Endothelial cell of umbilical vein (primary cell): Measurements from ENCODE around the gene PIKFYVE. TPM values are rescaled to one million over a fixed set of nuclear protein-coding genes. Genes with fewer than 3 reads are reported as not detected.

Source experiments
- BruUV-seq: library from RNA; stranded (reverse); fragments of 400-500 nt; replicated peaks from 2 replicates; lab custom pipeline; 2021; lab: Mats Ljungman, UMichigan
- CTCF ChIA-PET: fragments of 300-600, 350-600 bp; sonication (Branson Sonifier 250); formaldehyde crosslinking; loops from one replicate; lab custom pipeline; 2021; ENCODE audit warnings: antibody characterized with exemption, inconsistent platforms; lab: Charles Lee
- POLR2A ChIA-PET: fragments of 300-600, 350-600 bp; sonication (Branson Sonifier 250); formaldehyde crosslinking; loops from one replicate; lab custom pipeline; 2021; ENCODE audit warnings: antibody characterized with exemption, inconsistent platforms; lab: Charles Lee
- DNase-seq: peaks from one replicate; pipeline ENCODE4 v3.0.0-alpha.2; 2011; ENCODE audit warnings: low read depth, low spot score
- FAIRE-seq: peaks from 2 replicates; lab custom pipeline; 2011; peaks lifted over from hg19 to GRCh38; lab: Jason Lieb, UNC
- H2AFZ ChIP-seq: 2 replicates; pipeline ENCODE4 v1.6.0; 2012; ENCODE audit warnings: low read depth, low read length, control low read depth, inconsistent platforms
- H3K27ac ChIP-seq: 2 replicates; pipeline ENCODE4 v1.5.1; 2011; ENCODE audit warnings: low read depth, mild to moderate bottlenecking, control low read depth, low read length, moderate library complexity; ENCODE audit not compliant: insufficient read depth
- H3K27me3 ChIP-seq, 2 experiments: 2 replicates each; pipeline versions ENCODE4 v1.6.0 to v1.6.1; 2011; ENCODE audit warnings: low read length in 2 of 2, mixed read lengths in 1 of 2; ENCODE audit not compliant: control insufficient read depth in 2 of 2, insufficient read depth in 2 of 2
- H3K36me3 ChIP-seq, 2 experiments: 2 replicates in 1 of 2; 3 replicates in 1 of 2; pipeline ENCODE4 v1.5.1; 2011; ENCODE audit warnings: low read length in 2 of 2, mild to moderate bottlenecking in 1 of 2, moderate library complexity in 1 of 2; ENCODE audit not compliant: control insufficient read depth in 2 of 2, insufficient read depth in 2 of 2; ENCODE audit errors: extremely low read depth in 1 of 2
- H3K4me1 ChIP-seq: 3 replicates; pipeline ENCODE4 v1.5.1; 2011; ENCODE audit warnings: mild to moderate bottlenecking, low read length; ENCODE audit not compliant: control insufficient read depth, insufficient read depth; ENCODE audit errors: extremely low read depth
- H3K4me2 ChIP-seq: 2 replicates; pipeline ENCODE4 v1.6.1; 2011; ENCODE audit warnings: low read length, control low read depth, mixed read lengths; ENCODE audit not compliant: insufficient read depth
- H3K4me3 ChIP-seq, 3 experiments: fragments of 200-600 bp in 1 of 3; sonication (generic), shearing (Covaris generic) in 1 of 3; replicated peaks in 1 of 3; 2 replicates each; pipeline ENCODE4 v1.5.1; 2011 to 2016; ENCODE audit warnings: control low read depth in 3 of 3, low read length in 3 of 3, mild to moderate bottlenecking in 2 of 3, inconsistent platforms in 1 of 3, low read depth in 1 of 3, moderate library complexity in 1 of 3; ENCODE audit not compliant: insufficient read depth in 1 of 3
- H3K79me2 ChIP-seq: 2 replicates; pipeline ENCODE4 v1.6.0; 2012; ENCODE audit warnings: low read length, inconsistent platforms; ENCODE audit not compliant: control insufficient read depth, insufficient read depth
- H3K9ac ChIP-seq: replicated peaks from 2 replicates; pipeline ENCODE3; 2011; ENCODE audit warnings: low read length, control low read depth; ENCODE audit not compliant: insufficient read depth; ENCODE audit errors: extremely low read depth
- H3K9me1 ChIP-seq: replicated peaks from 3 replicates; pipeline ENCODE4 v1.6.0; 2011; ENCODE audit warnings: mild to moderate bottlenecking, low read length; ENCODE audit not compliant: control insufficient read depth, insufficient read depth; ENCODE audit errors: extremely low read depth
- H3K9me3 ChIP-seq: replicated peaks from 2 replicates; pipeline ENCODE4 v1.5.1; 2012; ENCODE audit warnings: low read length, inconsistent platforms; ENCODE audit not compliant: control insufficient read depth, insufficient read depth
- H4K20me1 ChIP-seq: replicated peaks from 2 replicates; pipeline ENCODE3; 2011; ENCODE audit warnings: mild to moderate bottlenecking, low read length; ENCODE audit not compliant: control insufficient read depth, insufficient read depth; ENCODE audit errors: extremely low read depth
- CTCF ChIP-seq, 2 donors: IDR thresholded peaks; 1 replicate in 1 of 2; 2 replicates in 1 of 2; pipeline ENCODE4 v1.5.1; 2011; ENCODE audit warnings: low read length in 2 of 2, mild to moderate bottlenecking in 2 of 2, moderate library complexity in 2 of 2, control low read depth in 1 of 2, inconsistent platforms in 1 of 2, low read depth in 1 of 2; ENCODE audit not compliant: insufficient read depth in 1 of 2; ENCODE audit errors: extremely low read depth in 1 of 2
- EZH2 ChIP-seq: IDR thresholded peaks from 2 replicates; pipeline ENCODE4 v1.6.1; 2012; ENCODE audit warnings: borderline replicate concordance, low read depth, mild to moderate bottlenecking, moderate library complexity, low read length, inconsistent platforms; ENCODE audit not compliant: severe bottlenecking
- FOS ChIP-seq: IDR thresholded peaks from 2 replicates; pipeline ENCODE4 v1.6.1; 2011; ENCODE audit warnings: mild to moderate bottlenecking, low read length, moderate library complexity, borderline replicate concordance; ENCODE audit not compliant: insufficient read depth
- GATA2 ChIP-seq: IDR thresholded peaks from 2 replicates; pipeline ENCODE4 v1.7.0; 2011; ENCODE audit warnings: low read depth, mild to moderate bottlenecking, moderate library complexity, mixed read lengths, low read length; ENCODE audit not compliant: insufficient read length, insufficient read depth
- JUN ChIP-seq: IDR thresholded peaks from 2 replicates; pipeline ENCODE4 v1.6.1; 2011; ENCODE audit warnings: borderline replicate concordance, low read depth; ENCODE audit not compliant: insufficient read length, insufficient read depth
- MYC ChIP-seq: IDR thresholded peaks from one replicate; pipeline ENCODE4 v1.6.1; 2011; ENCODE audit warnings: mild to moderate bottlenecking, low read depth, low read length
- POLR2AphosphoS5 ChIP-seq: IDR thresholded peaks from 2 replicates; pipeline ENCODE4 v1.6.1; 2012; ENCODE audit warnings: low read depth, mild to moderate bottlenecking, control low read depth, low read length, moderate library complexity; ENCODE audit not compliant: insufficient read depth
- dilution Hi-C: fragments of 300-500 bp; cut with MboI; formaldehyde crosslinking; loops from one replicate; pipeline ENCODE4 v1.15.0; 2019; ENCODE audit warnings: low sequenced_read_pairs; ENCODE audit not compliant: extremely low pct_ligation_motif_present
- intact Hi-C: fragments of 100-400 bp; cut with micrococcal nuclease; formaldehyde crosslinking; loops from one replicate; pipeline ENCODE4 v1.10.0; 2022
- polyA plus RNA-seq, 4 experiments: library from polyadenylated mRNA; depleted of rRNA in 3 of 4; stranded (reverse) in 3 of 4; unstranded in 1 of 4; fragments of >200 nt; gene quantifications; 2 replicates each; pipeline versions ENCODE4 v1.2.1 to v1.2.3, GENCODE V29; 2011 to 2012; ENCODE audit warnings: missing spikeins in 1 of 4
- total RNA-seq: library from RNA; stranded (reverse); gene quantifications from 2 replicates; pipeline ENCODE4 v1.2.3, GENCODE V29; 2021

The PIKFYVE gene
- total and polyA plus RNA-seq, 2 donors (not counting 3 experiments of a cell fraction or from before 2014, with no cell fraction given) = 9.0 to 28.2 TPM

GRCh38 chr2:208363485-208363884 lies 97.4 kb downstream of the PIKFYVE start:
- no TSS peak for BruUV-seq
- ChIA-PET POLR2A (no interaction called here), CTCF (no interaction called here)
- H3K36me3 ChIP-seq = no peaks in the 10 kb centered on the region
- no peak overlapping the region for H3K4me2 ChIP-seq
- no peak overlapping the region for H3K9ac ChIP-seq
- H4K20me1 ChIP-seq = no peaks in the 10 kb centered on the region
- no peak overlapping the region for H3K4me3 ChIP-seq
- H3K27me3 ChIP-seq = no peaks in the 10 kb centered on the region
- no peaks in the 10 kb centered on the region for H3K9me3 ChIP-seq
- H3K27ac ChIP-seq = no peak overlapping the region
- no peaks in the 10 kb centered on the region for H3K9me1 ChIP-seq
- DNase-seq = peak; percentile 7
- intact Hi-C loops (no loop called here), dilution Hi-C loops (no loop called here)
- no peak for TF ChIP-seq POLR2AphosphoS5
- TF ChIP-seq EZH2 = no peak
- peak; percentile 35 for TF ChIP-seq FOS
- TF ChIP-seq GATA2 = peak; percentile 43
- TF ChIP-seq MYC = no peak
- peak; percentile 9 for TF ChIP-seq JUN
- no peak for TF ChIP-seq CTCF (IDR thresholded peaks at IDR 0.05; ENCODE audit: extremely low read depth in 1 of 2, insufficient read depth in 1 of 2, low read depth in 1 of 2, low read length in 2 of 2)
- H3K79me2 ChIP-seq = no peaks in the 10 kb centered on the region
- FAIRE-seq = peak; percentile 33
- no peak overlapping the region for H2AFZ ChIP-seq
- no peaks in the 10 kb centered on the region for H3K4me1 ChIP-seq
